Activated CD4-positive, alpha-beta T cell treated with anti-CD3 and anti-CD28 coated beads, Interleukin-2, amount 50 U/mL, for 16 hours (primary cell): ENCODE measurements around the gene APOBEC4.
"Not testable (repeated sequence)": the region's sequence is repeated elsewhere in the genome, so short reads cannot be mapped to it uniquely, and the experiment has no call there.

Experiments used
- DNase-seq: peaks from one replicate; pipeline ENCODE4 v3.0.0-alpha.2; 2020

The APOBEC4 gene

DNA sequence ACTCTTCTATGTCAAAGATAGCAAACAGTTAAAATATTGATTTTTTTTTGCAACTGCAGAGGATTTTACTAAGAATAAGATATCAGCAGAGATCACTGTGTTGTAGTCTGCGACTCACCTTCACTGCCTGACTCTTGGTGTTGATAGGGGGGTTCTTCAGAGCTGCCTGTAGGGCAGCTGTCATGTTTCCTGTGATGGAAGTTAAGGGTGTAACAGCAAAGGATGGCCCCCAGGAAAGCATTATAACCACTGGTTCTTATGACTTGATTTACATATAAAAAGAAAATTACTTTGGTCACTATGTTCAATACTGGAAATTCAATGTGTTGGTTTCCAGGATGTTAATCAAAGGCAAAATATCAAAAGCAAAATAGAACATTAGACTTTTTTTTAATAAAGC, 20.2 kb downstream of the APOBEC4 start:
- DNase-seq = peak; percentile 46

DNA sequence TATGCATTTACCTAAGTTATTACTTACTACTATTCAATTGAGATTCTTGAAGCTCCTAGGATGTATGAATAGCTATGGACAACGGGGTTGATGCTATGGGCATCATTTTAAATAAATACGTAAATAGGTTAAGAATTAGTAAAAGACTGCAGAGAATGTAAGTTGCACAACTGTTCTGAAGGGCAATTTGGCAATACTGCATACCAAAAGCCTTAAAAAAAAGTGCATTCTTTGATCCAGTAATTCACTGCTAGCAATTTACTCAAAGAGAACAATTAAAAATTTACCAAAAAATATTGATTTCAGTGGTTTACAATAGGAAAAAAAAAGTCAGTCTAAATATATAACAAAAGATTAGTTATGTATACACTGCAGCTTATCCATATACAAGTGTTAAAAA, 21.0 kb downstream of the APOBEC4 start:
- no peak for DNase-seq

- no peak for DNase-seq
Measured at GRCh38 chr1:183630748-183631147, 22.4 kb downstream of the APOBEC4 start.

GRCh38 chr1:183628537-183628936, 24.6 kb downstream of the APOBEC4 start:
- DNase-seq = peak; percentile 37

GRCh38 chr1:183626236-183626635, 26.9 kb downstream of the APOBEC4 start:
- not testable (repeated sequence) for DNase-seq

GRCh38 chr1:183622884-183623785, 30.0 kb downstream of the APOBEC4 start:
- DNase-seq = peak; percentile 52

DNA sequence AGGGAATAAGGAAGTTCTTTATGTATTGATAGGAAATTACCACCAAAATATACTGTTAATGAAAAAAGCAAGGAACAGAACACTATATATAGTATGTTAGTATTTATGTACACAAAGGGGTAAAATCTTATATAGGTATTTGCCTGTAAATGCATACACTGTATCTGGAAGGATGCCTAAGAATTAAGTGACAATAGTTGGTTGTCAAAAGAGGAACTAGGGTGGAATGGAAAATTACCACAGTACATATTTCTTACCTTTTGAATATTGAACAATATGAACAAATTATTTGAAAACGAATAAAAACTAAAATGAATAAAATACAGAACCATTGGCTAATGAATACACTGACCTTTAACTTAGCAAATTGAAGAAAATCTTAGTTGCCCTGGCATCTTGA, 31.1 kb downstream of the APOBEC4 start:
- no peak for DNase-seq

DNA sequence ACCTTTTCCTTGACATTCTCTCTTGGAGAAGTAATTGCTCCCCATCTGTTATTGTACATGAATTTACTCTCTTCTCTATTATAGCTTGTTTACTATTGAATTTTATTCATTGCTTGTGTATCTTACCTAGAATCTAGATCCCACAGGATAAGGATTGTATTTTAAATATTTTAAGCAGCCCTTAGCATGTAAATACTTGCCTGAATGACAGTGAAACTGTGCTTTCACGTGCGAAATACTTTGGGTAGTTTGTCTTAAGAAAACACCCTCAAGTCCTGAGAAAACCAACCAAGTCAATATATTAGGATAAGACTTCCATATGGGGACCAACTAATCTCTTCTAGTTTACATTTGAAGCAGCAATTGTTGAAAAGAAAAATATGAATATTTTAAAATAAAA, 32.8 kb downstream of the APOBEC4 start:
- DNase-seq = no peak

GRCh38 chr1:183619781-183620180, 33.3 kb downstream of the APOBEC4 start:
- DNase-seq = no peak

DNA sequence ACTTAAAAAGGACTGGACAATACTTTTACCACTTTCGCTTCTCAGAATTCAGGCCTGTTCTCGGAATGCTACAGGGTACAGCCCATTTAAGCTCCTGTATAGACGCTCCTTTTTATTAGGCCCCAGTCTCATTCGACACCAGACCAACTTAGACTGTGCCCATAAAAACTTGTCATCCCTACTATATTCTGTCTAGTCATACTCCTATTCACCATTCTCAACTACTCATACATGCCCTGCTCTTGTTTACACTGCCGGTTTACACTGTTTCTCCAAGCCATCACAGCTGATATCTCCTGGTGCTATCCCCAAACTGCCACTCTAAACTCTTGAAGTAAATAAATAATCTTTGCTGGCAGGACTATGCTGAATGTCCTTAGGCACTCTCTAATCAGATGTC, 34.9 kb downstream of the APOBEC4 start:
- DNase-seq = not testable (repeated sequence)

DNA sequence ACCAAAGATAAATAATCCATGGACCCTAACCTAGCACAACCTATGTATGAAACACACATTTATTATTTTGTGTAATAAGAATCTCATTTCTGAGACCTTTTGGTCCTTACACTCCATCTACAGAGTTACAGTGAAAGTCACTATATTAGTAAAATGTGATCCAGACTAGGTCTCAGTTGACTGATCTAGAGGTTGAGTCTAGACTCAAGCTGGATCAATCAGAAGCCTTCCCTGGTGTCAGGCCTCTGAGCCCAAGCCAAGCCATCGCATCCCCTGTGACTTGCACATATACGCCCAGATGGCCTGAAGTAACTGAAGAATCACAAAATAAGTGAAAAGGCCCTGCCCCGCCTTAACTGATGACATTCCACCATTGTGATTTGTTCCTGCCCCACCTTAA, 40.1 kb downstream of the APOBEC4 start:
- not testable (repeated sequence) for DNase-seq

DNA sequence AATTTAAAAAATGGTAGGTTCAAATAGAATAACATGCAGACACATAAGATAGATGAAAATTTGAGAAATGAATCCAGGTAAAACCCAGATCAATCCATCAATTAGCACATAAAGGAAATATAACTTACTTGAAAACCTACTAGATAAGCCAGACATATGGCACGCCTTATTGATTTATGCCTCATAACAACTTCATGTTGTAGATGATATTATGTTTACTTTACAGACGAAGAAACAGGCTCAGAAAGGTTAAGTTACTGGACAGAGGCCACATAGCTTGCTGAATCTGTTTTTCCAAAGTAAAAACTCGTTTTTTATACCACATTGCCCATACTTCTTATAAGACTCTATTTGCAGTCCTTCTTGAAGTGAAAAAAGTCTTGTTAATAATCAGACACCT, 40.7 kb downstream of the APOBEC4 start:
- no peak for DNase-seq

DNA sequence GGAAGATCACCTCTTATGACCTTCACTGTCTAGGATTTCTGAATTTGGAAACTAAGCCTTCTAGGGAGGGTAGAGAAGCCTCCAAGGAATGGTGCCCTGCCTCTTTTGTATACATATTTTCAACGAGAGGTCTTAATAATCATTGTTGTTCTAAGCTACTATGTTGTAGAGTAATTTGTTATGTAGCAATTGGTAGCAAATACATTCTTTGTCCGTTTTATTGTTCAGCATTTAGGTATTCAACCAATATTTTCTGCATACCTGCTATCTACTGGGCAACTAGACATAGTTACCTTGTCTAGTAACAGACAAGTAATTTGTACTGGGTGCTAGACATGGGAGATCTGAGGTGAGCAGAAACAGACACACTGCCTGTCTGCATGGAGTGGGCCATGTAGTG, 42.1 kb downstream of the APOBEC4 start:
- DNase-seq = no peak

- no peak for DNase-seq
Measured at GRCh38 chr1:183609759-183610452, 43.2 kb downstream of the APOBEC4 start.

DNA sequence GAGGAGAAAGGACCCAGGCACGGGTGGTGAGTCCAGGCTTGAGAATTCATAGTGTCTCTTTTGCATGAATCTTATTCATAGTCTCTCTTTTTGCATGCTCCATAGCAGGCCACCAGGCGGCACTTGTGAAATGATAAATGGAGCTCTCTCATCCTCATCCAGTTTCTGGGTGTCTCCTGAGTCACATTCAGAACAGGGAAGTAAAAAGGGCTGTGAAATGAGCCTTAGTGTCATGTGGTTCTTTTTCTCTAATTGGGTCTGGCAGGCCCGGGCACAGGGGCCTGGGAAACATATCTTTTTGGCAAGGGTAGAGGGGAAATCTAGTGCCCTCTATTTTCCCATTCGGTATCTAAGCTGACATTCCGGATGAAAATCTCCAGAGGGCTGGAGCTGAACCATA, 43.8 kb downstream of the APOBEC4 start:
- DNase-seq = no peak

- no peak for DNase-seq
Measured at GRCh38 chr1:183607322-183607980, 45.7 kb downstream of the APOBEC4 start.

DNA sequence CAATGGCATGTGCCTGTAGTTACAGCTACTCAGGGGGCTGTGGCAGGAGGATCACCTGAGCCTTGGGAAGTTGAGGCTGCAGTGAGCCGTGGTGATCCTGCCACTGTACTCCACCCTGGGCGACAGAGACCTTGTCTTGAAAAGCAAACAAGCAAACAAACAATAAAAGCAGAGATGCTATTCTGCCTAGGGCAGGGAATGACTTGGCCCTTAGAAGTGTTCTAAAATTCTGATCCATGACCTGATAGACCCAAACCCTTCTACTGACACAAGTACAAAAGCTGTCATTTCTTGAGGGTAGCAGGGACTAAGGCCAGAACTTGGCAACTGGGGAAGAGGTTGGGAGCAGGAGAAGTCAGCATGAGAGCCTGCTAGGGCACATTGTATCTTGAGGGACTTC, 47.2 kb downstream of the APOBEC4 start:
- no peak for DNase-seq

GRCh38 chr1:183604815-183605214, 48.3 kb downstream of the APOBEC4 start:
- no peak for DNase-seq

GRCh38 chr1:183604038-183604808, 48.9 kb downstream of the APOBEC4 start:
- no peak for DNase-seq

DNA sequence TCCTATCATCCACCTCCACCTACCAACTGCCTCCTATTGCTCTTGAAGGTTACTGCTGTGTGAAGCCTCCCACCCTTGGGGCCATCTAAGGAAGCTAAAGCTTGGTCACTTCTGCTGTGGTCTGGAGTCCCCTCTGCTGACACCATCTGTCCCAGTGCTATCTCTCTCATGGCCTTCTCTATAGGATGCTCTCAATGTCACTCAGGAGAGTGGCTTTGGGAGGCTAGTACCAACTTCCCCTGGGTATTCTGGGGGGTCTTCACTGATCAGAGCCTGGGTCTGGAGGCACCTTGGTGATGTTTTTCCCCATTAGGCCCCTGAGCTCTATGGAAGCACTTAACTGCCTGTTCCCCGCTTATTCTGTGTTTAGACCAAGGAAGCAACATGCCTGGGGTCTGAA, 50.6 kb downstream of the APOBEC4 start:
- DNase-seq = no peak

DNA sequence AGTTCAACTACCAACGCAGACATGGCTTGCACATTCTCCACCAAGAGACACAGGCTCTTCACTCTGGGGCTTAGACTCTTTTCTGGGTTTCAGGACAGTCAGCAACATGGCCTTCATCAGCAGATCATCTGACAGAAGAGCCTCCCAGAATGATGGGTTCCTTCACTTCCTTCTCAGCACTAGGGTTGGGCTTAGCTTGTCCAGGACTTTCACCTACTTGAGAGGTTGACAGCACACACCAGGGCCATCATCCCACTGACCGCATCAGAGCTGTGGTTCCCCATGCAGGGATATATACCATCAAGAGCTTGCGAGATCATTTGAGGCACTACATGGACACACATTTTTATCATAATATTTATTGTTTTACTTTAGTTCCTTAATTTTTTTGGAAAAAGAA, 52.5 kb downstream of the APOBEC4 start:
- no peak for DNase-seq

DNA sequence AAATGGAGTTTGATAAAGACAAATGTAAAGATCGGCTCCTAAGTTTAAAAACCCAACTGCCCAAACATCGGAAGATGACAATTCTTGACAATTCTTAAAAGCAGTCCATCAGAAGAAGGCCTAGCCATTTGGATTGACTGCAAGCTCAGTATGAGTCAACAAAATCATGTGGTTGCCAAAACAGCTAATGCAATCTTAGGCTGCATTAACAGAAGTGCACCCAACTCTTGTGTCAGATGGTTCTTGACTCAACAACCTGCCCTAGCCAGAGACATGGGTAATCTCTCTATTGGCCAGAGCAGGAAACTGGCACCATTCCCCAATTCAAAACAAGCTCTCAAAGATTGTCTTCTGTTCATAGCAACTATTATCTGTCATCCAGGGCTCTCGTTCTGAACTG, 53.0 kb downstream of the APOBEC4 start:
- DNase-seq = no peak

- no peak for DNase-seq
Measured at GRCh38 chr1:183598386-183598785, 54.7 kb downstream of the APOBEC4 start.
